Measurements from ENCODE around the gene NAV1.

DNA sequence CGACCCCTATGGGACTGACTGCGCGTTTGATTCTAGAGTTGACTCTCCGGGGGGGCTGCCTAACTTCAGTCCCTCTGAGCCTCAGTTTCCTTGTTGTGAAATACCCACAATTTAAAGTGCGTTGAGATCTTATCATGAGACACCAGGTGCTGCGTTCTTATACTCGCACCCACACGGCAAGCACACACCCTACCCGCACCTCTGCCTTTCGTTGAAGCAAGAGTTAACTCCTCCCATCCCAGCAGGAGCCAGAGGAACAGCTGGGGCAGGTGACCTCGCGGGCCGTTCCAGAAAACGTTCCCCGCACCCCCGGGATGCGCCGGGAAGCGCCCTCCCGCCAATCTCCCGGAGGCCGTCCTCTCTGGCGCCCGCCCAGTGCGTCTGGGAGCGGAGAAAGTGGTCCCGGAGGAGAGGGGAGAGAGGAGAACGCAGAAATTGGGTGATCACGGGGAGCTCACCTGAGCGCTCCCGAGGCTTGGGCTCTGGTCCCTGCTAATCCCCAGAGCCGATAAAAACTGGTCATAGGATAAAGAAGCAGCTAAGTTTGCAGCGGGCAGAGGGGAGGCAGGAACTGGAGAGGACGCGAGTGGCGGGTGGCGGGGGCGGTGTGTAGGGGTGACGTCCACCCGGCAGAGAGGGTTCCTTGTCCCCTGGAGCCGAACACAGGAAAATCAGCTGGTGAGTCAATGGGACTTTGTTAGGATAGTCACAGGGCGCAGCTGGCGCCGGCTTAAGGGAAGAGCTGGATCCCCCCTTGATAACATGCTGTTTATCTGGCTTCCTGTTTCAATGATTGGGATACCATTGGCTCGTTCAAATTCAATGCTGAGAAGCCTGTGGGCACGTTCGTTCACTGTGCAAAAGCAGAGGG, 869 bp downstream of the NAV1 start:
- TF ChIP-seq ZNF565 (CRISPR knock-in tag; conservative IDR thresholded peaks at IDR 0.05; ENCODE audit: low read depth) (no peak), ZNF70 (CRISPR knock-in tag; IDR thresholded peaks at IDR 0.05) (no peak), ISL1 (CRISPR knock-in tag; IDR thresholded peaks at IDR 0.05) (no peak)
- TF ChIP-seq, protein P1, sequence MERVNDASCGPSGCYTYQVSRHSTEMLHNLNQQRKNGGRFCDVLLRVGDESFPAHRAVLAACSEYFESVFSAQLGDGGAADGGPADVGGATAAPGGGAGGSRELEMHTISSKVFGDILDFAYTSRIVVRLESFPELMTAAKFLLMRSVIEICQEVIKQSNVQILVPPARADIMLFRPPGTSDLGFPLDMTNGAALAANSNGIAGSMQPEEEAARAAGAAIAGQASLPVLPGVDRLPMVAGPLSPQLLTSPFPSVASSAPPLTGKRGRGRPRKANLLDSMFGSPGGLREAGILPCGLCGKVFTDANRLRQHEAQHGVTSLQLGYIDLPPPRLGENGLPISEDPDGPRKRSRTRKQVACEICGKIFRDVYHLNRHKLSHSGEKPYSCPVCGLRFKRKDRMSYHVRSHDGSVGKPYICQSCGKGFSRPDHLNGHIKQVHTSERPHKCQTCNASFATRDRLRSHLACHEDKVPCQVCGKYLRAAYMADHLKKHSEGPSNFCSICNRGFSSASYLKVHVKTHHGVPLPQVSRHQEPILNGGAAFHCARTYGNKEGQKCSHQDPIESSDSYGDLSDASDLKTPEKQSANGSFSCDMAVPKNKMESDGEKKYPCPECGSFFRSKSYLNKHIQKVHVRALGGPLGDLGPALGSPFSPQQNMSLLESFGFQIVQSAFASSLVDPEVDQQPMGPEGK (CRISPR knock-in tag; IDR thresholded peaks at IDR 0.05; ENCODE audit: borderline replicate concordance), result no peak
